CD4-positive, alpha-beta memory T cell (primary cell): ENCODE measurements around the gene DCAF8. TPM values are rescaled to one million over a fixed set of nuclear protein-coding genes. Genes with fewer than 3 reads are reported as not detected.

Experiments used
- CTCF ChIA-PET: fragments of 350-600 bp; sonication (Branson Sonifier 250); formaldehyde crosslinking; loops from one replicate; lab custom pipeline; 2021; ENCODE audit warnings: inconsistent platforms; ENCODE audit not compliant: partially characterized antibody; lab: Charles Lee
- POLR2A ChIA-PET: fragments of 350-600 bp; sonication (Branson Sonifier 250); formaldehyde crosslinking; loops from one replicate; lab custom pipeline; 2021; ENCODE audit not compliant: partially characterized antibody; lab: Charles Lee
- DNase-seq, 5 donors: peaks; one replicate each; pipeline versions ENCODE4 v3.0.0 to v3.0.0-alpha.2; 2020 to 2022; ENCODE audit warnings: mixed read lengths in 1 of 5
- H3K27ac ChIP-seq: one replicate; pipeline ENCODE4 v1.7.0; 2013; ENCODE audit warnings: low read depth, low read length
- H3K27me3 ChIP-seq: 2 replicates; pipeline ENCODE4 v1.7.0; 2013; ENCODE audit warnings: mild to moderate bottlenecking, low read length, moderate library complexity; ENCODE audit not compliant: insufficient read depth
- H3K36me3 ChIP-seq: 2 replicates; pipeline ENCODE4 v1.7.0; 2013; ENCODE audit warnings: mild to moderate bottlenecking, low read length, moderate library complexity; ENCODE audit not compliant: insufficient read depth
- H3K4me1 ChIP-seq: 2 replicates; pipeline ENCODE4 v1.7.0; 2013; ENCODE audit warnings: mild to moderate bottlenecking, low read length, moderate library complexity; ENCODE audit not compliant: insufficient read depth
- H3K4me3 ChIP-seq, 2 donors: one replicate each; pipeline ENCODE4 v1.7.0; 2013; ENCODE audit warnings: low read length in 2 of 2, mild to moderate bottlenecking in 1 of 2
- H3K9me3 ChIP-seq, 2 donors: one replicate each; pipeline ENCODE4 v1.7.0; 2013; ENCODE audit warnings: low read length in 2 of 2, control low read depth in 1 of 2; ENCODE audit not compliant: control insufficient read depth in 1 of 2
- H3K27ac Mint-ChIP-seq, 7 donors: one replicate each; pipeline ENCODE4 v1.8.0; 2020 to 2021; ENCODE audit warnings: mixed read lengths in 7 of 7, mild to moderate bottlenecking in 6 of 7, inconsistent platforms in 3 of 7, moderate library complexity in 3 of 7
- H3K27me3 Mint-ChIP-seq, 2 donors: one replicate each; pipeline ENCODE4 v1.8.0; 2020 to 2021; ENCODE audit warnings: mixed read lengths in 2 of 2
- H3K36me3 Mint-ChIP-seq, 2 donors: one replicate each; pipeline ENCODE4 v1.8.0; 2020 to 2021; ENCODE audit warnings: mixed read lengths in 2 of 2, inconsistent platforms in 1 of 2, mild to moderate bottlenecking in 1 of 2
- H3K4me1 Mint-ChIP-seq, 4 donors: one replicate each; pipeline ENCODE4 v1.8.0; 2020 to 2021; ENCODE audit warnings: mixed read lengths in 4 of 4, mild to moderate bottlenecking in 1 of 4
- H3K4me3 Mint-ChIP-seq, 8 donors: one replicate each; pipeline ENCODE4 v1.8.0; 2020 to 2021; ENCODE audit warnings: mixed read lengths in 8 of 8, mild to moderate bottlenecking in 7 of 8, moderate library complexity in 6 of 8, inconsistent platforms in 3 of 8
- H3K9me3 Mint-ChIP-seq, 8 donors: one replicate each; pipeline ENCODE4 v1.8.0; 2020 to 2021; ENCODE audit warnings: mixed read lengths in 8 of 8, mild to moderate bottlenecking in 5 of 8, inconsistent platforms in 3 of 8, moderate library complexity in 1 of 8
- intact Hi-C: fragments of 100-400 bp; cut with micrococcal nuclease; formaldehyde crosslinking; loops from one replicate; pipeline ENCODE4 v1.15.1; 2023
- polyA plus RNA-seq, 2 donors: library from polyadenylated mRNA; unstranded; fragments of 300-500 nt; fragmentation: Illumina TruSeq; gene quantifications; one replicate each; pipeline ENCODE4 v1.2.3, GENCODE V29; 2021
- total RNA-seq, 2 experiments: library from RNA; stranded (reverse); gene quantifications; one replicate each; pipeline ENCODE4 v1.2.3, GENCODE V29; 2021

DCAF8 gene
- total and polyA plus RNA-seq, 4 experiments from 2014 or later = 57.5 to 223 (median 139) TPM

- H3K4me1 ChIP-seq = no peaks in the 10 kb centered on the region
- no peaks in the 10 kb centered on the region for H3K36me3 Mint-ChIP-seq
- no peak overlapping the region for H3K27ac ChIP-seq
- H3K27ac Mint-ChIP-seq = no peak overlapping the region
- H3K27me3 Mint-ChIP-seq = peaks cover 4 to 14% of the 10 kb centered on the region in 2 donors
- intact Hi-C loops = no loop called here
- no peaks in the 10 kb centered on the region for H3K9me3 Mint-ChIP-seq
- ChIA-PET POLR2A (no interaction called here), CTCF (interaction anchor here (0.9 to 8.9 kb wide), 3 partner anchors 33 to 111 kb away, joined by 3 to 177 read pairs (median 3); no protein-coding TSS in a partner anchor)
- no peak overlapping the region for H3K4me3 Mint-ChIP-seq
- DNase-seq = no peak
- H3K4me3 ChIP-seq = no peak overlapping the region
- no peaks in the 10 kb centered on the region for H3K4me1 Mint-ChIP-seq
- H3K9me3 ChIP-seq = no peaks in the 10 kb centered on the region
- H3K27me3 ChIP-seq = no peaks in the 10 kb centered on the region
- no peaks in the 10 kb centered on the region for H3K36me3 ChIP-seq
Observed at GRCh38 chr1:160186729-160187128, 75.6 kb downstream of the DCAF8 start.

- CTCF ChIA-PET = interaction anchor here (0.9 to 8.9 kb wide), 2 partner anchors 106 to 112 kb away, joined by 3 to 177 read pairs; no protein-coding TSS in a partner anchor
- Mint-ChIP-seq H3K36me3 (no peaks in the 10 kb centered on the region), H3K27ac (no peak overlapping the region), H3K9me3 (no peaks in the 10 kb centered on the region), H3K27me3 (peaks cover 4 to 17% of the 10 kb centered on the region in 2 donors), H3K4me3 (no peak overlapping the region), H3K4me1 (no peaks in the 10 kb centered on the region)
- Histone ChIP-seq H3K36me3 (no peaks in the 10 kb centered on the region), H3K4me1 (no peaks in the 10 kb centered on the region), H3K9me3 (no peaks in the 10 kb centered on the region), H3K27ac (no peak overlapping the region), H3K27me3 (no peaks in the 10 kb centered on the region), H3K4me3 (no peak overlapping the region)
- DNase-seq = no peak
- intact Hi-C loops = no loop called here
- POLR2A ChIA-PET = no interaction called here
Observed at GRCh38 chr1:160186246-160186645, 76.1 kb downstream of the DCAF8 start.

- Histone ChIP-seq H3K4me3 (no peak overlapping the region), H3K9me3 (no peaks in the 10 kb centered on the region), H3K36me3 (no peaks in the 10 kb centered on the region), H3K27ac (no peak overlapping the region), H3K4me1 (no peaks in the 10 kb centered on the region), H3K27me3 (no peaks in the 10 kb centered on the region)
- intact Hi-C loops = no loop called here
- no peak overlapping the region for H3K27ac Mint-ChIP-seq
- no peaks in the 10 kb centered on the region for H3K9me3 Mint-ChIP-seq
- H3K4me1 Mint-ChIP-seq = peaks cover 0 to 6% (median 0%) of the 10 kb centered on the region in 4 donors
- no peak for DNase-seq
- POLR2A ChIA-PET = no interaction called here
- H3K36me3 Mint-ChIP-seq = no peaks in the 10 kb centered on the region
- CTCF ChIA-PET = interaction anchor here (1.4 kb wide), 1 partner anchor 112 kb away, joined by 3 read pairs; no protein-coding TSS in a partner anchor
- peaks cover 5 to 10% of the 10 kb centered on the region in 2 donors for H3K27me3 Mint-ChIP-seq
- no peak overlapping the region for H3K4me3 Mint-ChIP-seq
Observed at GRCh38 chr1:160179336-160179735, 83.0 kb downstream of the DCAF8 start.

- H3K9me3 Mint-ChIP-seq = no peaks in the 10 kb centered on the region
- CTCF ChIA-PET = interaction anchor here (1.4 kb wide), 1 partner anchor 113 kb away, joined by 3 read pairs; no protein-coding TSS in a partner anchor
- intact Hi-C loops = no loop called here
- H3K9me3 ChIP-seq = no peaks in the 10 kb centered on the region
- POLR2A ChIA-PET = no interaction called here
- H3K4me1 Mint-ChIP-seq = peaks cover 0 to 6% (median under 1%) of the 10 kb centered on the region in 4 donors
- H3K27ac ChIP-seq = no peak overlapping the region
- H3K4me3 Mint-ChIP-seq = no peak overlapping the region
- H3K27me3 ChIP-seq = no peaks in the 10 kb centered on the region
- H3K4me1 ChIP-seq = no peaks in the 10 kb centered on the region
- H3K27ac Mint-ChIP-seq = no peak overlapping the region
- DNase-seq = no peak
- H3K36me3 ChIP-seq = no peaks in the 10 kb centered on the region
- no peak overlapping the region for H3K4me3 ChIP-seq
- H3K36me3 Mint-ChIP-seq = no peaks in the 10 kb centered on the region
- peaks cover 6 to 10% of the 10 kb centered on the region in 2 donors for H3K27me3 Mint-ChIP-seq
Observed at GRCh38 chr1:160178731-160179130, 83.6 kb downstream of the DCAF8 start.

GRCh38 chr1:160177667-160178066 lies 84.7 kb downstream of the DCAF8 start:
- H3K36me3 Mint-ChIP-seq = no peaks in the 10 kb centered on the region
- Histone ChIP-seq H3K4me1 (no peaks in the 10 kb centered on the region), H3K9me3 (no peaks in the 10 kb centered on the region), H3K4me3 (no peak overlapping the region), H3K27ac (no peak overlapping the region), H3K27me3 (no peaks in the 10 kb centered on the region), H3K36me3 (no peaks in the 10 kb centered on the region)
- peaks cover 0 to 10% (median 4%) of the 10 kb centered on the region in 4 donors for H3K4me1 Mint-ChIP-seq
- CTCF ChIA-PET = no interaction called here
- no peak for DNase-seq
- H3K9me3 Mint-ChIP-seq = no peaks in the 10 kb centered on the region
- H3K27me3 Mint-ChIP-seq = peaks cover 10 to 12% of the 10 kb centered on the region in 2 donors
- intact Hi-C loops = no loop called here
- POLR2A ChIA-PET = no interaction called here
- peak overlapping the region in 1 of 7 donors; percentile 33 for H3K27ac Mint-ChIP-seq
- no peak overlapping the region for H3K4me3 Mint-ChIP-seq

GRCh38 chr1:160177231-160177630 lies 85.1 kb downstream of the DCAF8 start:
- Histone ChIP-seq H3K27ac (no peak overlapping the region), H3K4me3 (no peak overlapping the region), H3K27me3 (no peaks in the 10 kb centered on the region), H3K36me3 (no peaks in the 10 kb centered on the region), H3K9me3 (no peaks in the 10 kb centered on the region), H3K4me1 (no peaks in the 10 kb centered on the region)
- Mint-ChIP-seq H3K27ac (no peak overlapping the region), H3K4me1 (peaks cover 0 to 10% (median 4%) of the 10 kb centered on the region in 4 donors), H3K4me3 (no peak overlapping the region), H3K27me3 (peaks cover 12 to 15% of the 10 kb centered on the region in 2 donors), H3K36me3 (no peaks in the 10 kb centered on the region), H3K9me3 (no peaks in the 10 kb centered on the region)
- ChIA-PET POLR2A (no interaction called here), CTCF (no interaction called here)
- intact Hi-C loops = no loop called here
- DNase-seq = no peak

GRCh38 chr1:160171980-160172379 lies 90.4 kb downstream of the DCAF8 start:
- no peaks in the 10 kb centered on the region for H3K9me3 Mint-ChIP-seq
- no peaks in the 10 kb centered on the region for H3K36me3 Mint-ChIP-seq
- peaks cover 0 to 18% (median 9%) of the 10 kb centered on the region in 4 donors for H3K4me1 Mint-ChIP-seq
- Histone ChIP-seq H3K4me1 (no peaks in the 10 kb centered on the region), H3K27me3 (no peaks in the 10 kb centered on the region), H3K9me3 (no peaks in the 10 kb centered on the region), H3K36me3 (no peaks in the 10 kb centered on the region), H3K27ac (no peak overlapping the region), H3K4me3 (no peak overlapping the region)
- peaks cover 17 to 21% of the 10 kb centered on the region in 2 donors for H3K27me3 Mint-ChIP-seq
- intact Hi-C loops = no loop called here
- H3K4me3 Mint-ChIP-seq = peak overlapping the region in 1 of 8 donors; percentile 49
- H3K27ac Mint-ChIP-seq = no peak overlapping the region
- POLR2A ChIA-PET = no interaction called here
- DNase-seq = no peak
- CTCF ChIA-PET = no interaction called here
